ENCODE data around the gene ATXN1.

The ATXN1 gene

GRCh38 chr6:16596616-16597331 lies 164.5 kb downstream of the ATXN1 start:
- Histone ChIP-seq H3K27me3 (ENCODE audit: insufficient read depth, poor library complexity, severe bottlenecking) (no peaks in the 10 kb centered on the region), H3K4me3 (ENCODE audit: severe bottlenecking) (no peak overlapping the region), H3K4me1 (ENCODE audit: insufficient read depth, poor library complexity, severe bottlenecking) (no peaks in the 10 kb centered on the region), H3K27ac (ENCODE audit: poor library complexity, severe bottlenecking) (no peak overlapping the region), H3K9me3 (ENCODE audit: severe bottlenecking) (peaks cover 2% of the 10 kb centered on the region), H3K36me3 (ENCODE audit: low read depth) (no peaks in the 10 kb centered on the region)
- no peak for TF ChIP-seq CTCF (IDR thresholded peaks at IDR 0.05; ENCODE audit: poor library complexity, severe bottlenecking)
- ATAC-seq (ENCODE audit: low read depth) (0 out of 3 replicates have a peak, but pooled peaks have one; percentile 10), DNase-seq (ENCODE audit: low spot score) (no peak)

- ATAC-seq (ENCODE audit: low read depth): no peak
- H3K27ac ChIP-seq (ENCODE audit: poor library complexity, severe bottlenecking): no peak overlapping the region
- H3K9me3 ChIP-seq (ENCODE audit: severe bottlenecking): peaks cover 2% of the 10 kb centered on the region
Observed at GRCh38 chr6:16595514-16596120, 165.6 kb downstream of the ATXN1 start.

GRCh38 chr6:16594849-16595248 lies 166.4 kb downstream of the ATXN1 start:
- H3K27ac ChIP-seq (ENCODE audit: poor library complexity, severe bottlenecking): no peak overlapping the region

More at GRCh38 chr6:16595514-16596120, 165.6 kb downstream of the ATXN1 start:
- DNase-seq (ENCODE audit: low spot score): no peak
- no peaks in the 10 kb centered on the region for H3K27me3 ChIP-seq (ENCODE audit: insufficient read depth, poor library complexity, severe bottlenecking)
- no peak overlapping the region for H3K4me3 ChIP-seq (ENCODE audit: severe bottlenecking)
- no peaks in the 10 kb centered on the region for H3K4me1 ChIP-seq (ENCODE audit: insufficient read depth, poor library complexity, severe bottlenecking)
- H3K36me3 ChIP-seq (ENCODE audit: low read depth): no peaks in the 10 kb centered on the region
- TF ChIP-seq CTCF (IDR thresholded peaks at IDR 0.05; ENCODE audit: poor library complexity, severe bottlenecking): no peak

GRCh38 chr6:16592223-16592911 lies 168.9 kb downstream of the ATXN1 start:
- Histone ChIP-seq H3K27me3 (ENCODE audit: insufficient read depth, poor library complexity, severe bottlenecking) (no peaks in the 10 kb centered on the region), H3K4me1 (ENCODE audit: insufficient read depth, poor library complexity, severe bottlenecking) (no peaks in the 10 kb centered on the region), H3K9me3 (ENCODE audit: severe bottlenecking) (no peaks in the 10 kb centered on the region), H3K4me3 (ENCODE audit: severe bottlenecking) (no peak overlapping the region), H3K27ac (ENCODE audit: poor library complexity, severe bottlenecking) (no peak overlapping the region), H3K36me3 (ENCODE audit: low read depth) (no peaks in the 10 kb centered on the region)
- DNase-seq (ENCODE audit: low spot score) (no peak), ATAC-seq (ENCODE audit: low read depth) (no peak)
- TF ChIP-seq CTCF (IDR thresholded peaks at IDR 0.05; ENCODE audit: poor library complexity, severe bottlenecking): no peak

More at GRCh38 chr6:16594849-16595248, 166.4 kb downstream of the ATXN1 start:
- Histone ChIP-seq H3K4me3 (ENCODE audit: severe bottlenecking) (no peak overlapping the region), H3K27me3 (ENCODE audit: insufficient read depth, poor library complexity, severe bottlenecking) (no peaks in the 10 kb centered on the region), H3K9me3 (ENCODE audit: severe bottlenecking) (no peaks in the 10 kb centered on the region), H3K4me1 (ENCODE audit: insufficient read depth, poor library complexity, severe bottlenecking) (no peaks in the 10 kb centered on the region), H3K36me3 (ENCODE audit: low read depth) (no peaks in the 10 kb centered on the region)
- DNase-seq (ENCODE audit: low spot score): no peak
- no peak for TF ChIP-seq CTCF (IDR thresholded peaks at IDR 0.05; ENCODE audit: poor library complexity, severe bottlenecking)
- no peak for ATAC-seq (ENCODE audit: low read depth)

All from RWPE2 (cell line).